ENCODE measurements around the gene KIAA2012.

KIAA2012 gene

DNA sequence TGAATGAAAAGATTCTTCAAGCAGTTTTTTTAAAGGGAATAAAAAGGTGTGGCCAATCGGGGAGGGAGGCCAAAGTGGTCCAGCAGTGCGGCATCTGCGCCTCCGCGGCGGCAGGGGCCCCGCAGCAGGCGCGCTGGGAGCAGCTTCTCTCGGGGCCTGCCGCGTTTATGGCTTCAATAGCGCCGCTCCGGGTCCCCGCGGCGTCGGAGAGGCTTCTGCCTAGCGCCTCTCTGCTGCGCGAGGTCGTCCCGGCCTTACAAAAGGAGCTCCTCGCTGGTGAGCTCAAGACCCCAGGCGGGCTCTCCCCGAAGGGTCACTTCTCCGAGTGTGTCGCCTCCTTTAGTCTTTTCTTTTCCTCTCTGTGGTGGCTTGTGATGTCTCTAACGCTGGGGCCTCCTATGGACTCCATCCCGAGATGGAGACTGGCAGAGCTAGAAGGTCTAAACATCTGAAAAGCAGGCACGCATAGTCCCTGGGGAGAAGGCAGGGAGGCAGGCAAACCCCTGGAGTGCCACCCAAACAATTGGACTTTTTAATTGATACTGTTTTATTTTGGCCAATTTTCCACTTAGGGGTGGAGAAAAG is 98.3 kb downstream of the KIAA2012 start:
- H3K4me3 ChIP-seq (ENCODE audit: low read depth, low read length) = peak overlapping the region; percentile 42; the same call in 1 of the 2 replicates
- H3K36me3 ChIP-seq (ENCODE audit: control insufficient read depth, insufficient read depth, low read length) = no peaks in the 10 kb centered on the region
- H3K9me3 ChIP-seq (ENCODE audit: control insufficient read depth, insufficient read depth, low read length) = no peaks in the 10 kb centered on the region
- H3K4me1 ChIP-seq (ENCODE audit: control insufficient read depth, insufficient read depth, low read length) = peaks cover 4% of the 10 kb centered on the region; the same call in 1 of the 2 replicates
- H3K9ac ChIP-seq (ENCODE audit: low read depth, low read length) = no peak overlapping the region
- H3K27ac ChIP-seq (ENCODE audit: low read depth, low read length) = no peak overlapping the region
- H3K27me3 ChIP-seq (ENCODE audit: control insufficient read depth, insufficient read depth, low read length) = peaks cover 26% of the 10 kb centered on the region

DNA sequence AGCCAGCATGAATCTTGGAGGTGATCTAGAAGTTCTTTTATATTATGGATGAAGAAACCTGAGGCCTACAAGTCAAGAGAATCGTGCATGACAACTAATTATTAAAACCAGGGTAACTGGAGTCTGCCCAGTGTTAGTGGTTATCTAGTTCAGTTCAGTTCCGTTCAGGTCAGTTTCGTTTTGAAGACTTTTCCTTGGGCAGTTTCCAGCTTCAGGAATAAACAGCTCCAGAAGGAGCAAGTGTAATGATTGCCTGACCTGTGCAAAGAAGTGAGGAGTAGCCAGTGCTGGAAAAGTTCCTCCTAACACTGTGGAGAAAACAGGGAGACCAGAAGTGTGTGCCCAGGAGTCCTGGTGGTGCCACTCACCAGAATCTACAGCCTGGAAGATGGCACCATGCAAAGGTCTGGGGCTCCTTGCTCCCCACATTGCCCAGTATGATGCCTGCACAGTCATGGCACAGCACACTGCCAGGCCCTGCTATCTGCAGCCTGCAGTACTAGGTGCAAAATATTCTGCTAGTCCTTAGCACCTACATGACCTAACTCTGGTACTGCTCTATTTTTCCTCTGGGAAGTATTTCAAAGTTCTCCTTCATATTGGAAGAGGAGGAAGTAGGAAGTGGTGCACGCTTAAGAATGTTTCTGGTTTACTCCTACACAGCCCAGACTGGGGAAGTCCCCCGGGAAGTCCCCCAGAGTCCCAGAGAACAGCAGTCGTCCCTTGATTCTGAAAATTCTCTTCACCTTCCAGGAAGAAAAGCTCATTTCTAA is 99.6 kb downstream of the KIAA2012 start:
- Histone ChIP-seq H3K4me1 (ENCODE audit: control insufficient read depth, insufficient read depth, low read length) (peaks cover 4% of the 10 kb centered on the region; the same call in 1 of the 2 replicates), H3K27ac (ENCODE audit: low read depth, low read length) (no peak overlapping the region), H3K36me3 (ENCODE audit: control insufficient read depth, insufficient read depth, low read length) (no peaks in the 10 kb centered on the region), H3K9me3 (ENCODE audit: control insufficient read depth, insufficient read depth, low read length) (no peaks in the 10 kb centered on the region), H3K4me3 (ENCODE audit: low read depth, low read length) (no peak overlapping the region), H3K27me3 (ENCODE audit: control insufficient read depth, insufficient read depth, low read length) (peaks cover 26% of the 10 kb centered on the region), H3K9ac (ENCODE audit: low read depth, low read length) (no peak overlapping the region)

DNA sequence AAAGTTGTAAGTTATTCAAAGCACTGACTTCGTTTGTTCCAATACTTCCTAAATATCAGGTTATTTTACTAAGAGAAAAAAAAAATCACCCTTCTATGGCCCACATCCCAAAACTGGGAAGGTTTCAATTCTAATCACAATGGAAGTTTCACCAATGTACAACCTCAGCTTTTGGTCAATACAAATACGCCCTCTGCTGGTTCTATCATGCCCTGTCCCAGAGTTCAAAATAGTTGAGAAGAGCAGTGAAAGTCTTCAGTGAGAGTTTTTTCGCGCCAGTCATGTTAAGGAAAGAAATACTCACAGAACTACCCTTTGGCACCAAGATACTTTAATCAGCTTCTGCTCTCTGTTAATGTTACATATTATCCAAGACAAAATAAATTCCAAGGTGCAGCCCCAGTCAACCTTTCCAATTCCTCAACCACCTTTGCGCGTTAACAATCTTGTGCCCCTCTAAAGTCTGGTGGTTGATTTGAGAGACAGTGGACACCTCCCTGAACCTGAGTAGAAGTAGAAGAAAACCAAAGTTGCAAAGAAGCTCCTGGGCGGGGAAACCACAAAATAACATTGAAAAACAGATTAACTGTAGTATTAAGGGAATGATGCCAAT is 105.4 kb downstream of the KIAA2012 start:
- no peak overlapping the region for H3K9ac ChIP-seq (ENCODE audit: low read depth, low read length)
- no peaks in the 10 kb centered on the region for H3K36me3 ChIP-seq (ENCODE audit: control insufficient read depth, insufficient read depth, low read length)
- no peaks in the 10 kb centered on the region for H3K4me1 ChIP-seq (ENCODE audit: control insufficient read depth, insufficient read depth, low read length)
- H3K27me3 ChIP-seq (ENCODE audit: control insufficient read depth, insufficient read depth, low read length) = no peaks in the 10 kb centered on the region
- H3K9me3 ChIP-seq (ENCODE audit: control insufficient read depth, insufficient read depth, low read length) = no peaks in the 10 kb centered on the region
- H3K4me3 ChIP-seq (ENCODE audit: low read depth, low read length) = no peak overlapping the region
- no peak overlapping the region for H3K27ac ChIP-seq (ENCODE audit: low read depth, low read length)

DNA sequence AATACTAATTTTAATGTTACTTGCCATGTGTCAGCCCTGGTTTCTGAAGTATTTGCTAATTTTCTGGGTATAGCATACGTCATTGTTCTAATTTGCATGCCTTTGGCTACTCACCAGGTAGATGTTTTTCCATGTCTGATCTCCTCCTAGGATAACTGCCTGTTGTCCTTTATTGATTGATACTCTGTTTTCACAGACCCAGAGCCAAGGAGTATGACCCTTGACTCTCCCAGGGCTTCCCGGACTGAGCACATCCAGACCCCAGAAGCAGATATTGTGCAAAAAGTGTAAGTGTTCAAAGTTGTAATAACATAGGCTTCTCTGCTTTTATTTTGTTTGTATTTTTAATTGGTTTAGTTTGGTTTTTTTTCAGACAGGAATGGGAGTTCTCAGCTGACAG is 111.5 kb downstream of the KIAA2012 start:
- H3K9ac ChIP-seq (ENCODE audit: low read depth, low read length) = no peak overlapping the region
- H3K27me3 ChIP-seq (ENCODE audit: control insufficient read depth, insufficient read depth, low read length) = no peaks in the 10 kb centered on the region
- no peaks in the 10 kb centered on the region for H3K36me3 ChIP-seq (ENCODE audit: control insufficient read depth, insufficient read depth, low read length)
- no peak overlapping the region for H3K4me3 ChIP-seq (ENCODE audit: low read depth, low read length)
- no peak overlapping the region for H3K27ac ChIP-seq (ENCODE audit: low read depth, low read length)
- no peaks in the 10 kb centered on the region for H3K4me1 ChIP-seq (ENCODE audit: control insufficient read depth, insufficient read depth, low read length)
- no peaks in the 10 kb centered on the region for H3K9me3 ChIP-seq (ENCODE audit: control insufficient read depth, insufficient read depth, low read length)

DNA sequence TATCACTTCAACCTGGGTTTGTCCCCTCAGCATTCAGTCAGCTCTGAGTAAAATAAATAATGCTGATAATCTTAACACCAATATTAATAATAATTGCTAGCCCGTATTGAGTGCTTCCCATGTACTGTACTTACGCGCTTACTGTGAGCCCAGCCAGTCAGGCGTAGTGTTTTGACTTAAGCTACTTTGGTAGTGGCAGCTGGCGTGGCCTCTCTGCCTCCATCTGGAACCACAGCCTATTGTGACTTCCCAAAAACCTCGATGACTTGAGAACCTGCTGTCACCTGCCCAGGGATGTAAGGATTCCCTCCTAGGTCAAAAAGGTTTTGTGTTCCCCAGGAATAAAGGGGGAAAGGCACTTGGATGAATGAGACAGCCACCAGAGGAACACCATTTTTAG is 112.1 kb downstream of the KIAA2012 start:
- H3K9ac ChIP-seq (ENCODE audit: low read depth, low read length) = no peak overlapping the region
- H3K9me3 ChIP-seq (ENCODE audit: control insufficient read depth, insufficient read depth, low read length) = no peaks in the 10 kb centered on the region
- H3K4me1 ChIP-seq (ENCODE audit: control insufficient read depth, insufficient read depth, low read length) = no peaks in the 10 kb centered on the region
- H3K36me3 ChIP-seq (ENCODE audit: control insufficient read depth, insufficient read depth, low read length) = no peaks in the 10 kb centered on the region
- no peak overlapping the region for H3K27ac ChIP-seq (ENCODE audit: low read depth, low read length)
- H3K4me3 ChIP-seq (ENCODE audit: low read depth, low read length) = no peak overlapping the region
- no peaks in the 10 kb centered on the region for H3K27me3 ChIP-seq (ENCODE audit: control insufficient read depth, insufficient read depth, low read length)

DNA sequence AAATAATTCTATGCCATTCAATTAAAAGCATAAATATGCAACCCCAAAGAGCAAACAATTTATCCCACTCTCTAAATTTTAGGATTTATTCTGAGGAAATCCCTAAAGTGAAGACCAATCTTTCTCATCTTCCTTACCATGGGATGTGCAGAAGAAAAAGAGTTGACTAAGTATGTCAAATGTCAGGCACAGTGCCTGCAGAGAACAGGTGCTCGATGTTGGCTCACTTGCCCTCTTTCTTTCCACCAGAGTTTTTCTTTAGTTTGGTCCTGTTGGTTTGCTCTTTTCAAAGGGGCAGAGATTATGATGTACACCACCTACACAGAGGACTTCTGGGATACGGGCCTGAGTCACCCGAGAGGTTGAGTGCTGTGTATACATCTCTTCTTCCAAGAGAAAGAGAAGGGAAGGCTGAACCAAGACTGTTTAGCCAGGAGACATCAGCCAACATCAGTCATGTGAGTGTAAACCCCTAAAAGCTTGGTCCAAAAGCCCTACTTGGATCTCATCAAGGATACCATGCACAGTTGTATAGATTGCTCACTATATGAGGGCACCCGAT is 113.7 kb downstream of the KIAA2012 start:
- Histone ChIP-seq H3K4me1 (ENCODE audit: control insufficient read depth, insufficient read depth, low read length) (no peaks in the 10 kb centered on the region), H3K27ac (ENCODE audit: low read depth, low read length) (no peak overlapping the region)

DNA sequence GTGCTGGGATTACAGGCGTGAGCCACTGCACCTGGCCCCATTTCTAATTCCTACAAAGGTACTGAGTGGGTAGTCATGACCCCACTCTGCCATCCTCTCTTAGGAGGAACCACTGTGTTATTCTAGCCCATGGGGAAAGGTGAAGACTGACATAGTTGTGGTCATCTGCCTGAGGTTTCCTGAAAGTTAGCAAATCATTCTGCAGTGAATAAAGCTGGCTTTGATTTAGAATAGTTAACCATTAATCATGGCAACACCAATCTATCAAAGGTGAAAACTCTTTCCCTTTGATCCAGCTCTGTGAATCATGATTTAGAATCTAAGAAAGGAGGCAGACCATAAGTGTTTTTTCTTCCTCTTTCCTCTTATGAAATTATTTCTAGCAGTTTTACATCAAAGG is 114.5 kb downstream of the KIAA2012 start:
- Histone ChIP-seq H3K36me3 (ENCODE audit: control insufficient read depth, insufficient read depth, low read length) (no peaks in the 10 kb centered on the region), H3K9me3 (ENCODE audit: control insufficient read depth, insufficient read depth, low read length) (no peaks in the 10 kb centered on the region), H3K4me3 (ENCODE audit: low read depth, low read length) (no peak overlapping the region), H3K27ac (ENCODE audit: low read depth, low read length) (no peak overlapping the region), H3K9ac (ENCODE audit: low read depth, low read length) (no peak overlapping the region), H3K4me1 (ENCODE audit: control insufficient read depth, insufficient read depth, low read length) (no peaks in the 10 kb centered on the region), H3K27me3 (ENCODE audit: control insufficient read depth, insufficient read depth, low read length) (no peaks in the 10 kb centered on the region)

More for the DNA sequence above, 113.7 kb downstream of the KIAA2012 start:
- Histone ChIP-seq H3K27me3 (ENCODE audit: control insufficient read depth, insufficient read depth, low read length) (no peaks in the 10 kb centered on the region), H3K36me3 (ENCODE audit: control insufficient read depth, insufficient read depth, low read length) (no peaks in the 10 kb centered on the region), H3K4me3 (ENCODE audit: low read depth, low read length) (no peak overlapping the region), H3K9me3 (ENCODE audit: control insufficient read depth, insufficient read depth, low read length) (no peaks in the 10 kb centered on the region), H3K9ac (ENCODE audit: low read depth, low read length) (no peak overlapping the region)

DNA sequence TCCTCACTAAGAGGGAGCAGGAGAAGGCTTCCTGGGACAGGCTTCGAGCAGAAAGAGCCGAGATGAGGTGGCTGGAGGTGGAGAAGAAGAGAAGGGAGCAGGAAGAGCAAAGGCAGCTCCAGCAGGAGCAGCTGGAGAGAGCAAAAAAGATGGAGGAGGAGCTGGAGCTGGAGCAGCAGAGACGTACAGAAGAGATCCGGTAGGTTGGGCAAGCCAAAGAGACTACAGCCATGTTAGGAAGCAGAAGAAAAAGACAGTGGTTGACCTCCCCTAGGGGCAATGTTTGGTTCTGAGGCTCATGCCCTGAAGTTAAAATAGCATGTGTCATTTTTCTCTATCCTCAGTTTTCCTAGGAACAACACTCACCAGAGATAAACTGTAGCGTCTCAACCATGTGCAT is 120.2 kb downstream of the KIAA2012 start:
- H3K27ac ChIP-seq (ENCODE audit: low read depth, low read length) = no peak overlapping the region

DNA sequence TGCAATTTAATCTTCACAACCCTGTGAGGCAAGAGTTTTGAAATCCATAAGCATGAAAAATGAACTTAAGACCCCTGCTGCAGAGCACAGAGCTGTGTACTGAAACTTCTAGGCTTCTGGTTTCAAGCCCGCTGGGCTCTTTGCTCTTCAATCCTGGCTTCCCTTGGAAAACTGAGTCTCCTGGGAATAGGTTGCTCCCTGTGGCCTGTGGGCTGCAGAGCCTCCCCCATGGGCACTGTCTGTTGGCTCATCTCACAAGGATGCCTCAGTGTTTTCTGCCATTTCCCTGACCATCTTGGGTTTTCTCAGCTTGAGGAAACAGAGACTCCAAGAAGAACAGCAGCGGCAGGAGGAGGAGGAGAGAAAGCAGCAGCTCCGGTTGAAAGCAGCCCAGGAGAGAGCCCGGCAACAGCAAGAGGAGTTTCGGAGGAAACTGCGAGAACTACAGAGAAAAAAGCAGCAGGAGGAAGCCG is 120.9 kb downstream of the KIAA2012 start:
- 0 out of 2 replicates have a peak, but pooled peaks cover 3% of the 10 kb centered on the region for H3K4me1 ChIP-seq (ENCODE audit: control insufficient read depth, insufficient read depth, low read length)
- no peaks in the 10 kb centered on the region for H3K27me3 ChIP-seq (ENCODE audit: control insufficient read depth, insufficient read depth, low read length)
- no peak overlapping the region for H3K9ac ChIP-seq (ENCODE audit: low read depth, low read length)
- no peak overlapping the region for H3K4me3 ChIP-seq (ENCODE audit: low read depth, low read length)
- H3K36me3 ChIP-seq (ENCODE audit: control insufficient read depth, insufficient read depth, low read length) = no peaks in the 10 kb centered on the region
- no peaks in the 10 kb centered on the region for H3K9me3 ChIP-seq (ENCODE audit: control insufficient read depth, insufficient read depth, low read length)
- H3K27ac ChIP-seq (ENCODE audit: low read depth, low read length) = no peak overlapping the region

More for the DNA sequence above, 120.2 kb downstream of the KIAA2012 start:
- no peaks in the 10 kb centered on the region for H3K36me3 ChIP-seq (ENCODE audit: control insufficient read depth, insufficient read depth, low read length)
- H3K9ac ChIP-seq (ENCODE audit: low read depth, low read length) = no peak overlapping the region
- H3K9me3 ChIP-seq (ENCODE audit: control insufficient read depth, insufficient read depth, low read length) = no peaks in the 10 kb centered on the region
- no peaks in the 10 kb centered on the region for H3K27me3 ChIP-seq (ENCODE audit: control insufficient read depth, insufficient read depth, low read length)
- 0 out of 2 replicates have a peak, but pooled peaks cover 3% of the 10 kb centered on the region for H3K4me1 ChIP-seq (ENCODE audit: control insufficient read depth, insufficient read depth, low read length)
- no peak overlapping the region for H3K4me3 ChIP-seq (ENCODE audit: low read depth, low read length)

DNA sequence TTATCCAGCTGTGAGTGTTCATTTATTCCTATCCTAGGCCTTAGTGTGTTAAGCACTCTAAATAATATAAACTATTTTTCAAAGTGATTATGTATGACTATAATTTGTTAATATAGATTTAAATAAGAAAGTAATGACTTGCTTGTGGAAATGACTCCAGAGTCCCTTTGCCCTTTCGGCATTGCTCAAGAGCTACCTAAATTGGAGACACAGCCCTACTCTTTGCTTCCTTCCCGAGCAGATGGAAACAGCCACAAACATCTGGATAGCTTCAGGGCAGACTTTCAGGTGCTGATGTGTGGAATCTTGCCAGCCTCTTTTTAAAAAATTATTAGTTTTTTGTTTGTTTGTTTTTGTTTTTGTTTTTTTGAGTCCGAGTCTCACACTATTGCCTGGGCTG is 121.4 kb downstream of the KIAA2012 start:
- H3K4me1 ChIP-seq (ENCODE audit: control insufficient read depth, insufficient read depth, low read length) = 0 out of 2 replicates have a peak, but pooled peaks cover 3% of the 10 kb centered on the region
- no peaks in the 10 kb centered on the region for H3K36me3 ChIP-seq (ENCODE audit: control insufficient read depth, insufficient read depth, low read length)
- H3K4me3 ChIP-seq (ENCODE audit: low read depth, low read length) = no peak overlapping the region
- no peaks in the 10 kb centered on the region for H3K27me3 ChIP-seq (ENCODE audit: control insufficient read depth, insufficient read depth, low read length)
- no peak overlapping the region for H3K9ac ChIP-seq (ENCODE audit: low read depth, low read length)
- H3K9me3 ChIP-seq (ENCODE audit: control insufficient read depth, insufficient read depth, low read length) = no peaks in the 10 kb centered on the region
- no peak overlapping the region for H3K27ac ChIP-seq (ENCODE audit: low read depth, low read length)
